HepG2 (cell line): ENCODE measurements around the gene RPAP2. TPM values are rescaled to one million over a fixed set of nuclear protein-coding genes. Genes with fewer than 3 reads are reported as not detected.

Source experiments
- BCL6 ChIP-seq: IDR thresholded peaks from 2 replicates; pipeline ENCODE4 v1.6.1; 2016; ENCODE audit warnings: missing genetic modification reagents, missing compliant biosample characterization
- BORCS8-MEF2B ChIP-seq: sonication (generic); formaldehyde crosslinking; IDR thresholded peaks from 2 replicates; pipeline ENCODE4 v1.8.0; 2022; ENCODE audit warnings: mild to moderate bottlenecking, missing genetic modification reagents
- FOXA1 ChIP-seq, 2 experiments: fragments of 450-650 bp in 1 of 2; sonication (generic) in 1 of 2; formaldehyde crosslinking in 1 of 2; IDR thresholded peaks; 2 replicates each; pipeline versions ENCODE4 v1.4.0 to v1.6.1; 2016 to 2020; ENCODE audit warnings: missing genetic modification reagents in 1 of 2
- FOXJ3 ChIP-seq: sonication (generic); formaldehyde crosslinking; IDR thresholded peaks from 2 replicates; pipeline ENCODE4 v1.4.0; 2020; ENCODE audit warnings: missing genetic modification reagents, mild to moderate bottlenecking, borderline replicate concordance
- GABPA ChIP-seq, 2 experiments: IDR thresholded peaks; 2 replicates each; pipeline ENCODE4 v1.6.1; 2011 to 2016; ENCODE audit warnings: low read depth in 2 of 2, low read length in 1 of 2, missing biosample characterization in 1 of 2, missing genetic modification characterization in 1 of 2
- GATAD1 ChIP-seq: IDR thresholded peaks from 2 replicates; pipeline ENCODE4 v1.6.1; 2016; ENCODE audit warnings: missing genetic modification reagents, missing compliant biosample characterization
- KLF15 ChIP-seq: sonication (generic); formaldehyde crosslinking; IDR thresholded peaks from 2 replicates; pipeline ENCODE4 v1.8.1; 2023; ENCODE audit warnings: borderline replicate concordance, mild to moderate bottlenecking, inconsistent platforms, missing genetic modification reagents, mixed read lengths
- NAIF1 ChIP-seq: sonication (generic); formaldehyde crosslinking; IDR thresholded peaks from 2 replicates; pipeline ENCODE4 v1.5.0; 2020; ENCODE audit warnings: mild to moderate bottlenecking, missing genetic modification reagents, borderline replicate concordance
- NCOR1 ChIP-seq: fragments of 200-600 bp; sonication (generic); IDR thresholded peaks from 2 replicates; pipeline ENCODE4 v1.7.0; 2017; ENCODE audit warnings: antibody characterized with exemption, low read length, borderline replicate concordance
- NR1H2 ChIP-seq: sonication (generic); formaldehyde crosslinking; IDR thresholded peaks from 2 replicates; pipeline ENCODE4 v1.8.1; 2022; ENCODE audit warnings: low read depth, missing genetic modification reagents, borderline replicate concordance
- NRL ChIP-seq: sonication (generic); formaldehyde crosslinking; IDR thresholded peaks from 2 replicates; pipeline ENCODE4 v1.5.0; 2020; ENCODE audit warnings: missing genetic modification reagents, mild to moderate bottlenecking, moderate library complexity, borderline replicate concordance
- SOX6 ChIP-seq, 2 experiments: fragments of 450-650 bp in 1 of 2; sonication (generic) in 1 of 2; formaldehyde crosslinking in 1 of 2; IDR thresholded peaks; 2 replicates each; pipeline versions ENCODE4 v1.4.0 to v1.6.1; 2017 to 2020; ENCODE audit warnings: antibody characterized with exemption in 1 of 2, mild to moderate bottlenecking in 1 of 2, missing genetic modification reagents in 1 of 2
- SP4 ChIP-seq: sonication (generic); formaldehyde crosslinking; IDR thresholded peaks from 2 replicates; pipeline ENCODE4 v1.8.1; 2023; ENCODE audit warnings: mild to moderate bottlenecking, missing genetic modification reagents
- ZFP62 ChIP-seq: sonication (generic); formaldehyde crosslinking; IDR thresholded peaks from 2 replicates; pipeline ENCODE4 v1.4.0; 2020; ENCODE audit warnings: missing genetic modification reagents
- ZNF263 ChIP-seq: sonication (generic); formaldehyde crosslinking; IDR thresholded peaks from 2 replicates; pipeline ENCODE4 v1.4.0; 2020; ENCODE audit warnings: missing genetic modification reagents
- ZNF33B ChIP-seq: sonication (generic); formaldehyde crosslinking; IDR thresholded peaks from 2 replicates; pipeline ENCODE4 v1.5.1; 2020; ENCODE audit warnings: mild to moderate bottlenecking, missing genetic modification reagents
- ZNF460 ChIP-seq: sonication (generic); formaldehyde crosslinking; IDR thresholded peaks from 2 replicates; pipeline ENCODE4 v1.5.1; 2020; ENCODE audit warnings: missing genetic modification reagents, mild to moderate bottlenecking, borderline replicate concordance
- polyA plus RNA-seq, 8 experiments: library from polyadenylated mRNA; depleted of rRNA in 3 of 8; stranded (reverse) in 7 of 8; unstranded in 1 of 8; fragments of >200 nt; fragmentation: Illumina TruSeq in 4 of 8; extraction: Trizol in 4 of 8; gene quantifications; 2 replicates each; pipeline versions ENCODE4 v1.2.1 to v1.2.3, GENCODE V29; 2011 to 2016; ENCODE audit warnings: low read depth in 4 of 8, missing spikeins in 1 of 8, mixed read lengths in 1 of 8; ENCODE audit not compliant: insufficient read depth in 1 of 8
- total RNA-seq, 5 experiments: library from RNA; depleted of rRNA; stranded (reverse); fragments of >200 nt; fragmentation: Illumina TruSeq; extraction: Trizol; gene quantifications; 2 replicates each; pipeline ENCODE4 v1.2.3, GENCODE V29; 2016; ENCODE audit warnings: low read depth in 1 of 5
- TF ChIP-seq, protein P1 (sequence below): sonication (generic); formaldehyde crosslinking; IDR thresholded peaks from 2 replicates; pipeline ENCODE4 v1.5.1; 2020; ENCODE audit warnings: missing genetic modification reagents, mild to moderate bottlenecking, borderline replicate concordance

Gene RPAP2
- total and polyA plus RNA-seq, 2 of the 13 experiments (the other 11 are each of a cell fraction or from before 2014, with no cell fraction given), result 10.0 to 34.8 TPM

- TF ChIP-seq KLF15 (CRISPR knock-in tag) (peak; percentile 79; the same call in 1 of the 2 replicates), ZNF263 (CRISPR knock-in tag) (peak; percentile 59; the same call in 1 of the 2 replicates), NCOR1 (peak; percentile 51; the same call in 1 of the 2 replicates), ZNF33B (CRISPR knock-in tag) (peak; percentile 46; the same call in 1 of the 2 replicates), GABPA (IDR thresholded peaks at IDR 0.05; ENCODE audit: low read depth, low read length) (peak; percentile 62), GABPA (CRISPR knock-in tag; IDR thresholded peaks at IDR 0.05; ENCODE audit: low read depth) (peak; percentile 89), NRL (CRISPR knock-in tag) (peak; percentile 85), SP4 (CRISPR knock-in tag) (peak; percentile 91), ZNF460 (no peak), GATAD1 (peak; percentile 84), SOX6 (IDR thresholded peaks at IDR 0.05) (no peak), SOX6 (CRISPR knock-in tag; IDR thresholded peaks at IDR 0.05) (peak; percentile 93), BCL6 (CRISPR knock-in tag) (peak; percentile 94), NAIF1 (peak; percentile 74; the same call in 1 of the 2 replicates), BORCS8-MEF2B (CRISPR knock-in tag) (peak; percentile 91), NR1H2 (CRISPR knock-in tag) (0 out of 2 replicates have a peak, but pooled peaks have one; percentile 39), ZFP62 (CRISPR knock-in tag) (no peak), FOXJ3 (CRISPR knock-in tag) (peak; percentile 95), FOXA1 (IDR thresholded peaks at IDR 0.05) (no peak), FOXA1 (CRISPR knock-in tag; IDR thresholded peaks at IDR 0.05) (peak; percentile 91)
- TF ChIP-seq, protein P1, sequence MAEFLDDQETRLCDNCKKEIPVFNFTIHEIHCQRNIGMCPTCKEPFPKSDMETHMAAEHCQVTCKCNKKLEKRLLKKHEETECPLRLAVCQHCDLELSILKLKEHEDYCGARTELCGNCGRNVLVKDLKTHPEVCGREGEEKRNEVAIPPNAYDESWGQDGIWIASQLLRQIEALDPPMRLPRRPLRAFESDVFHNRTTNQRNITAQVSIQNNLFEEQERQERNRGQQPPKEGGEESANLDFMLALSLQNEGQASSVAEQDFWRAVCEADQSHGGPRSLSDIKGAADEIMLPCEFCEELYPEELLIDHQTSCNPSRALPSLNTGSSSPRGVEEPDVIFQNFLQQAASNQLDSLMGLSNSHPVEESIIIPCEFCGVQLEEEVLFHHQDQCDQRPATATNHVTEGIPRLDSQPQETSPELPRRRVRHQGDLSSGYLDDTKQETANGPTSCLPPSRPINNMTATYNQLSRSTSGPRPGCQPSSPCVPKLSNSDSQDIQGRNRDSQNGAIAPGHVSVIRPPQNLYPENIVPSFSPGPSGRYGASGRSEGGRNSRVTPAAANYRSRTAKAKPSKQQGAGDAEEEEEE (CRISPR knock-in tag), result no peak; the same call in 1 of the 2 replicates
These were observed 143.0 kb downstream of the RPAP2 start (continued) for GRCh38 chr1:92441697-92442342.
